Vagina (tissue), 2 donors: Measurements from ENCODE around the gene FBXO33. TPM values are rescaled to one million over a fixed set of nuclear protein-coding genes. Genes with fewer than 3 reads are reported as not detected.

Source experiments
- DNase-seq, 2 donors: peaks; one replicate each; pipeline ENCODE4 v3.0.0-alpha.2; 2017; ENCODE audit errors: extremely low spot score in 2 of 2
- H3K27ac ChIP-seq: fragments of 200-600 bp; sonication (generic); one replicate; pipeline ENCODE4 v1.5.1; 2019
- H3K27me3 ChIP-seq: fragments of 200-600 bp; sonication (generic); one replicate; pipeline ENCODE4 v1.5.1; 2019
- H3K36me3 ChIP-seq, 2 donors: fragments of 200-600 bp; sonication (generic); one replicate each; pipeline ENCODE4 v1.5.1; 2017 to 2019
- H3K4me1 ChIP-seq: fragments of 200-600 bp; sonication (generic); one replicate; pipeline ENCODE4 v1.5.1; 2019
- H3K4me3 ChIP-seq, 2 donors: fragments of 200-600 bp; sonication (generic); 1 replicate in 1 of 2; 2 replicates in 1 of 2; pipeline ENCODE4 v1.5.1; 2016 to 2019
- H3K9me3 ChIP-seq: fragments of 200-600 bp; sonication (generic); one replicate; pipeline ENCODE4 v1.5.1; 2019
- POLR2A ChIP-seq, 2 donors: fragments of 450-650 bp; IDR thresholded peaks; one replicate each; pipeline ENCODE4 v1.6.1; 2017; ENCODE audit warnings: antibody characterized with exemption in 2 of 2, mild to moderate bottlenecking in 2 of 2, moderate library complexity in 2 of 2
- POLR2AphosphoS5 ChIP-seq, 2 donors: sonication (generic); formaldehyde crosslinking; IDR thresholded peaks; one replicate each; pipeline ENCODE4 v1.9.0; 2017; ENCODE audit warnings: antibody characterized with exemption in 2 of 2, mild to moderate bottlenecking in 2 of 2, low read depth in 1 of 2; ENCODE audit not compliant: insufficient read depth in 1 of 2
- intact Hi-C: fragments of 100-400 bp; cut with DNase I; formaldehyde crosslinking; loops from one replicate; pipeline ENCODE4 v1.15.1; 2023
- total RNA-seq: library from RNA; depleted of rRNA; stranded (reverse); fragments of >200 nt; gene quantifications from one replicate; pipeline ENCODE4 v1.2.3, GENCODE V29; 2016
- TF ChIP-seq, protein P1 (sequence below), 3 experiments: fragments of 450-650 bp in 2 of 3; fragments of 200-600 bp in 1 of 3; sonication (generic) in 1 of 3; IDR thresholded peaks; one replicate each; pipeline ENCODE4 v1.5.1; 2017 to 2019; ENCODE audit warnings: antibody characterized with exemption in 3 of 3, mild to moderate bottlenecking in 2 of 3, moderate library complexity in 2 of 3

FBXO33 gene
- total RNA-seq, 1 donor from 2014 or later, result 11.5 TPM

- no peak overlapping the region for H3K4me3 ChIP-seq
- no peak for DNase-seq
- TF ChIP-seq, protein P1, sequence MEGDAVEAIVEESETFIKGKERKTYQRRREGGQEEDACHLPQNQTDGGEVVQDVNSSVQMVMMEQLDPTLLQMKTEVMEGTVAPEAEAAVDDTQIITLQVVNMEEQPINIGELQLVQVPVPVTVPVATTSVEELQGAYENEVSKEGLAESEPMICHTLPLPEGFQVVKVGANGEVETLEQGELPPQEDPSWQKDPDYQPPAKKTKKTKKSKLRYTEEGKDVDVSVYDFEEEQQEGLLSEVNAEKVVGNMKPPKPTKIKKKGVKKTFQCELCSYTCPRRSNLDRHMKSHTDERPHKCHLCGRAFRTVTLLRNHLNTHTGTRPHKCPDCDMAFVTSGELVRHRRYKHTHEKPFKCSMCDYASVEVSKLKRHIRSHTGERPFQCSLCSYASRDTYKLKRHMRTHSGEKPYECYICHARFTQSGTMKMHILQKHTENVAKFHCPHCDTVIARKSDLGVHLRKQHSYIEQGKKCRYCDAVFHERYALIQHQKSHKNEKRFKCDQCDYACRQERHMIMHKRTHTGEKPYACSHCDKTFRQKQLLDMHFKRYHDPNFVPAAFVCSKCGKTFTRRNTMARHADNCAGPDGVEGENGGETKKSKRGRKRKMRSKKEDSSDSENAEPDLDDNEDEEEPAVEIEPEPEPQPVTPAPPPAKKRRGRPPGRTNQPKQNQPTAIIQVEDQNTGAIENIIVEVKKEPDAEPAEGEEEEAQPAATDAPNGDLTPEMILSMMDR (IDR thresholded peaks at IDR 0.05), result no peak
- TF ChIP-seq POLR2AphosphoS5 (IDR thresholded peaks at IDR 0.05; ENCODE audit: insufficient read depth in 1 of 2, low read depth in 1 of 2) (no peak), POLR2A (IDR thresholded peaks at IDR 0.05) (no peak)
- H3K9me3 ChIP-seq, result no peaks in the 10 kb centered on the region
- no peak overlapping the region for H3K27ac ChIP-seq
- no peaks in the 10 kb centered on the region for H3K36me3 ChIP-seq
- H3K4me1 ChIP-seq, result peaks cover 21% of the 10 kb centered on the region
- H3K27me3 ChIP-seq, result no peaks in the 10 kb centered on the region
- intact Hi-C loops, result no loop called here
Measured at GRCh38 chr14:39435241-39435640, 3.0 kb upstream of the FBXO33 start.

GRCh38 chr14:39434401-39434800 is 2.2 kb upstream of the FBXO33 start:
- Histone ChIP-seq H3K27ac (no peak overlapping the region), H3K9me3 (no peaks in the 10 kb centered on the region), H3K4me1 (peaks cover 30% of the 10 kb centered on the region), H3K4me3 (no peak overlapping the region), H3K36me3 (no peaks in the 10 kb centered on the region), H3K27me3 (no peaks in the 10 kb centered on the region)
- TF ChIP-seq POLR2AphosphoS5 (IDR thresholded peaks at IDR 0.05; ENCODE audit: insufficient read depth in 1 of 2, low read depth in 1 of 2) (no peak), POLR2A (IDR thresholded peaks at IDR 0.05) (no peak)
- TF ChIP-seq, protein P1 (IDR thresholded peaks at IDR 0.05), result no peak
- DNase-seq, result no peak
- intact Hi-C loops, result loop anchor here (5.0 kb wide), 1 partner anchor 262 kb away; the partner anchor contains the start of gene TRAPPC6B

DNA sequence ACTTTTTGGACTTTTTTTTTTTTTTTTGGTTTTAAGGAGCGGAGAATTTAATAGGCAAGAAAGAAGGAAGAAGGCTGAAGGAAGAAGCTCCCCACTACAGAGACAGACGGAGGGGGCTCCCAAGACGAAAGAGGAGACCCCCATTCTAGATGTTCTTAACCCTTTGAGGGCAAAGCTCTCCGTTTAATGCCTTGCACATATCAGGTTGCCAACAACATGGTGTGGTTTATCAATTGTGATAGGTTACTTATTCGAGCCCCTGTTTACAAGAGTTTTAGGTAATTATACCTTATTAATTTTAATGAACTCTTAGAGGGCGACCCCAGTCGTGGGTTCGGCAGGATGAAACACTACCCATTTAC is 1.2 kb upstream of the FBXO33 start:
- Histone ChIP-seq H3K4me3 (peak overlapping the region; percentile 98 to 99), H3K27me3 (no peaks in the 10 kb centered on the region), H3K36me3 (no peaks in the 10 kb centered on the region), H3K4me1 (peaks cover 39% of the 10 kb centered on the region), H3K27ac (peak overlapping the region; percentile 98), H3K9me3 (no peaks in the 10 kb centered on the region)
- intact Hi-C loops, result loop anchor here (5.0 kb wide), 1 partner anchor 261 kb away; the partner anchor contains the start of gene TRAPPC6B
- no peak for DNase-seq
- TF ChIP-seq POLR2AphosphoS5 (IDR thresholded peaks at IDR 0.05; ENCODE audit: insufficient read depth in 1 of 2, low read depth in 1 of 2), result no peak
- TF ChIP-seq POLR2A (IDR thresholded peaks at IDR 0.05), result no peak
- TF ChIP-seq, protein P1 (IDR thresholded peaks at IDR 0.05), result no peak

- H3K36me3 ChIP-seq, result no peaks in the 10 kb centered on the region
- no peaks in the 10 kb centered on the region for H3K9me3 ChIP-seq
- peak overlapping the region; percentile 98 to 99 for H3K4me3 ChIP-seq
- TF ChIP-seq POLR2AphosphoS5 (IDR thresholded peaks at IDR 0.05; ENCODE audit: insufficient read depth in 1 of 2, low read depth in 1 of 2) (peak; percentile 54 to 81), POLR2A (IDR thresholded peaks at IDR 0.05) (peak in 1 of 2 donors; percentile 16)
- TF ChIP-seq, protein P1 (IDR thresholded peaks at IDR 0.05), result no peak
- no peaks in the 10 kb centered on the region for H3K27me3 ChIP-seq
- DNase-seq, result peak in 1 of 2 donors; percentile 95
- intact Hi-C loops, result loop anchor here (5.0 kb wide), 1 partner anchor 261 kb away; the partner anchor contains the start of gene TRAPPC6B
- H3K27ac ChIP-seq, result peak overlapping the region; percentile 98
- peaks cover 45% of the 10 kb centered on the region for H3K4me1 ChIP-seq
Measured at GRCh38 chr14:39432619-39433451, 602 bp upstream of the FBXO33 start.
